GM18520 (cell line): ENCODE results near the gene AJAP1.

Experiments used
- ATAC-seq: cut with Tn5 transposase; IDR thresholded peaks from one replicate; pipeline ENCODE4 v1.9.1; 2021; ENCODE audit not compliant: unreplicated experiment

The AJAP1 gene

GRCh38 chr1:4697801-4698200 lies 43.4 kb downstream of the AJAP1 start:
- no peak for ATAC-seq

- ATAC-seq: no peak
Observed at GRCh38 chr1:4698911-4699310, 44.5 kb downstream of the AJAP1 start.

GRCh38 chr1:4699376-4700301 lies 45.2 kb downstream of the AJAP1 start:
- no peak for ATAC-seq

GRCh38 chr1:4700801-4701200 lies 46.4 kb downstream of the AJAP1 start:
- no peak for ATAC-seq

- no peak for ATAC-seq
Observed at GRCh38 chr1:4701276-4701675, 46.9 kb downstream of the AJAP1 start.

- no peak for ATAC-seq
Observed at GRCh38 chr1:4702464-4702863, 48.1 kb downstream of the AJAP1 start.

GRCh38 chr1:4702932-4703331 lies 48.5 kb downstream of the AJAP1 start:
- ATAC-seq: no peak

DNA sequence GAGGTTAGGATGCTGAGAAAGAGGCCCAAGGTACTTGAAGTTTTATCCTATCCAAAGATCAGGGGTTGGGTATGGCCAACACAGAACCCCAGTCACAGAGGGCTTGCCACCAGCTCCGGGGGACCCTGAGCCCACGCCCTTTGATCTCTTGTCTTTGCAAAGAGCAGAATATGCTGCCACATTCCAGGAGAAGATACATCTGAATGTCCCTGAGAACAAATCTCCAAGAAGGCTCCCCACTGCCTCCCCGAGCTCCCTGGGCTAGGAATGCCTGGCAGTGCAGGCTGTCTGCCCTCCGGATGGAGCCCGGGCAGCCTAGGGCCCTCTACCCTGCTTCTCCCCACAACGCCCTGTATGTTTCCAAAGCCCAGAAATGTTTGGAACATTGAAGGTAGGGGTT lies 49.2 kb downstream of the AJAP1 start:
- no peak for ATAC-seq

GRCh38 chr1:4708840-4709507 lies 54.6 kb downstream of the AJAP1 start:
- no peak for ATAC-seq

- no peak for ATAC-seq
Observed at GRCh38 chr1:4709641-4710040, 55.2 kb downstream of the AJAP1 start.

DNA sequence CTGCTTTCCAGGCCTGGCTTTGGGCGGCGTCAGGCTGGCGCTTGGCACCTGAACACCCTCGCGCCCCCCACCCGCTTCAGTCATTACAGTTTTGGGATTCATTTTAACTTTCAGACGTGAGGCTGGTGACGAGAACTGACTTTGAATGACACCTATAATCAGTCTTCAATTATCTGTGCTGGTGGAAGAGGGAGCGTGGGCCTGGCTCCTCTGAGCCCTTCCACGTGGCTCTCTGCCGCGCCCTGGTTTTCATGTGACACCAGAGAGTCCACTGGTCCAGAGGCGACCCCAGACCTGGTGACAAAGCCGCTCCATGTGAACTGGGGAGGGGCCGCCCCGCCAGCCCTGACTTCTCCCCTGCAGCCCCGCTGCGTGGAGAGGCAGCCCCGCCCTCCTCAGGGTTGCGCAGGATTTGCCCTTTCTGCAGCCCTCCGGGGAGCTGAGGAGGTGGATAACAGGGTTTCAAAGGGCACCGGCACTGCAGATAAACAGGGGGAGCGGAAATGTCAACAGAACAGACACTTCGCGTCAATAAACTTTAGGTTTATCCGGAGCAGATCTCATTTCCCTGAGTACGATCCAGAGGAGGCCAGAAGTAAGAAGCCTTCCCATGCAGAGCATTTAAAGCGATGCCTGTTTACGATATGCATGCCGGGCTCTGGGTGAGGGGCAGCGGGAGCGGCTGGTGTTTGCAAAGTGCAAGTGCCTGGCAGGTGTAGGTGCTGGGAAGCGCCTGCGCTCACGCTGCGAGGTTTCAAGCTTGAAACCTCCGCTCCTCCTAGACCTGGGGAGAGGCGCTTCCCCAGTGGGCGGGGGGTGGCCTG lies 56.4 kb downstream of the AJAP1 start:
- no peak for ATAC-seq

GRCh38 chr1:4711416-4712275 lies 57.2 kb downstream of the AJAP1 start:
- no peak for ATAC-seq

DNA sequence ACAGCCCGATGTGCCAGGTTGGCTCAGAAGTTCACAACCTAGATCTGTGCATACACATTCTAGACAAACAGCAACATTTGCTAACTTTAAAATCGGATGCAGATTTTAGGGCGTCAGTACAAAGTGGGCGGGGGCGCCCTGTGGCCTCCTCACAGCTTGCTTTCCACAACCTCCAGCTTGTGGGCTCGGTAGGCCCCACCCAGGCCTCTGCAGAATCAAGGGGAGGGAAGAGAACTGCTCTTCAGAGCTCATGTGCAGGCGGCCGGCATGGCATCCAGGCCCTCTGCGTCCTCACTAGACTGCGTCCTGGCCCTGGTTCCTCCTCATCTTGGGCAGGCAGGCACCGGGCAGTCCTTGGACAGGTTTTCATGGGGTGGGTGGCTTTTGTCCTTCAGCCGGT lies 59.3 kb downstream of the AJAP1 start:
- no peak for ATAC-seq

GRCh38 chr1:4716406-4716805 lies 62.0 kb downstream of the AJAP1 start:
- no peak for ATAC-seq

- no peak for ATAC-seq
Observed at GRCh38 chr1:4718071-4718470, 63.7 kb downstream of the AJAP1 start.

- ATAC-seq: no peak
Observed at GRCh38 chr1:4723106-4723505, 68.7 kb downstream of the AJAP1 start.

GRCh38 chr1:4724001-4724400 lies 69.6 kb downstream of the AJAP1 start:
- no peak for ATAC-seq

DNA sequence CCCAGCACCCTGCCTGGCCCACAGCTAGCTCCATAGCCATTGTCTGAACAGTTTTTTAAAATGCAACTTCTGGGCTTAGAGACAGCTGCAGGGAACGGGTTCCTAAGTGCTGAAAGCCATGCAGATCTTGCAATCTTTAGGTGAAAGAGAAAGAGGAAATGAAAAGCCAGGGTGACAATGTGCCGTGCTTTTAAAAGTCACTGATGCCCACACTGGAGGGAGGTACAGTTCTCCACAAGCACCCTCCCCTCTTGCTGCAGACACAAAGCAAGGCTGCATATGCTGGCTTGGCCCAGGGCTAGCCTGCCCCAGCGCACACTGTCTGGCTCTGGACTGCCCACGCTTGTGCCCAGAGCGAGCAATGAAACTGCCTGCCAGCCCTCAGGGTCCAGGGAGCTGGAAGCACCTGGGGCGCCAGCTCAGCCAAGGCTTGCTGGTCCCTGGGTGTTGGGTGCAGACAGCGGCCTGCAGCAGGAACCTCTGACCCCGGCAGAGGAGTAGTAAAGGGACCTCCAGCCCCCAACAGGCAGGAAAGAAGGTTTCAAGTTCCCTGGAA lies 70.4 kb downstream of the AJAP1 start:
- no peak for ATAC-seq

DNA sequence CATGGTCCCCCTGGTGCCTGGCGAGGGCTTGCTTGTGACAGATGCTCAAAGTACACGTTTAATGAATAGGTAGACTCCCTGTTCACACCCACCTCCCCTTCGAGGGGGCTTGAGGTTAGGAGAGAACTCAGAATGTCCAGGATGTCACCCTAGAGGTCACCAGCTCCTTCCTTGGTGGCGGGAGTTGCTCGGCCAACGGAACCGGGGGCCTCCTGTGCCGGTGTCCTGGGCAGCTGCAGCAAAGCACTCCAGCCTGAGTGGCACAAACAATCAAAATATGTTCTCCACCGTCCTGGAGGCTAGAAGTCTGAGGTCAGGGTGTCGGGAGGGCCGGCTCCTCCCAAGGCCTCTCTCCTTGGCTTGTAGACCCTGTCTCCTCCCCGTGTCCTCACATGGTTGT lies 71.0 kb downstream of the AJAP1 start:
- no peak for ATAC-seq

DNA sequence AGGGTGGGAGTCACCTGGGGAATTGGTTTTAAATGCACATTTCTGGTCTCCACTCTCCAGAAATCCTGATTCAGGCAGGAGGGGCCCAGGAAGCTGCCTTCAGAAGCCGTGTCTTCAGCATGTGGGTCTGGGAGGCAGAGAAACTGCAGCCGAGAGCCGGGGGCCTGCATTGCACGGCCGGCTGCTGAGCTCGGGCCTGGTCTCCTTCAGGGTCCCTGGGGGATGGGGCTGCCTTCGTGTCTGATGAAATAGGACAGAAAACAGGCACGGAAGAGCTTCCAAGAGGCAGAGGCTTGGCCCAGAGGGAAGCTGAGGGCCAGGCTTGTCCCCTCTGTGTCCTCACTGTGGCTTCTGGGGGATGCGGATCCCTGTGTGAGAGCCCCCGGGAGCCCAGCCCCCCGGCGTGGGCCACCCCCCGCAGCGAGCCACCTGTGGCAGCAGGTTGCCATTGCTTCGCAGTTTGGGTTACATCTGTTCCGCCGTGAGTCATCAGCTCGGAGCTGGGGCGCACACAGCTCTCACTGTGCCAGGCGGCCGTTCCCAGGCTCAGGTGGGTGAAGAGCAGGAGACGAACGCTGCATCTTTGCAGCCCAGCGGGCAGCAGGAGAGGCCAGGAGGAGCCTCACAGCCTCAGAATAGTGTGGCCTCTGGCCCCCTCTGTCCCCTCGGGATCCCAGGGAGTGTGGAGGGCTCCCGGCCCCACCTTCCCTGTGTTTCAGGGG lies 72.4 kb downstream of the AJAP1 start:
- no peak for ATAC-seq
